Panc1 (cell line): ENCODE results near the gene TLR4.

Source experiments
- CTCF ChIP-seq: fragments of 450-650 bp; IDR thresholded peaks from 2 replicates; pipeline ENCODE4 v1.5.1; 2017; ENCODE audit warnings: mild to moderate bottlenecking
- SIN3A ChIP-seq: IDR thresholded peaks from 2 replicates; pipeline ENCODE4 v1.6.1; 2012; ENCODE audit warnings: low read depth, mild to moderate bottlenecking, low read length, moderate library complexity, borderline replicate concordance; ENCODE audit not compliant: insufficient read depth
- TCF7L2 ChIP-seq: IDR thresholded peaks from 2 replicates; pipeline ENCODE4 v1.6.1; 2011; ENCODE audit warnings: mild to moderate bottlenecking, low read depth, low read length, inconsistent platforms
- TF ChIP-seq, protein P1 (sequence below), 2 experiments: IDR thresholded peaks; 2 replicates each; pipeline ENCODE4 v1.6.1; 2011 to 2012; ENCODE audit warnings: low read depth in 2 of 2, control low read depth in 1 of 2, low read length in 1 of 2, mild to moderate bottlenecking in 1 of 2, moderate library complexity in 1 of 2; ENCODE audit not compliant: insufficient read depth in 1 of 2

DNA sequence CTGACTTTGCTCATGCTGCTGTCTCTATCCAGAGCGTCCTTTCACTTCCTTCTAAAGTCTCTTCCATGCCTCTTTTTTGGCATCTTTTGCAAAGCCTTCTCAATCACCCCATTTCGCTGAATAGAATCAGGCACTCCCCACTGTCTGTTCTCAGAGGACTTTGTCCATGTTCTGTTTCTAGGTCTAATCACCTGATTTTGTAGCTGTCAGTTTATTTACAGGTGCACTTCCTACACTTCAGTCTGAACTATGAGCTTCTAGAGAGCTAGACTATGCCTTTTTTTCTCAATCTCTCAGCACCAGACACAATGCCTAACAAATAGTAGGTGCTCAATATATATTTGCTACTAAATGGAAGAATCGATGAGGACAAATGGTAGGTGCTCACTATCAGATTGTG, 29.9 kb downstream of the TLR4 start:
- TF ChIP-seq CTCF = no peak
- TF ChIP-seq SIN3A = no peak
- TF ChIP-seq, protein P1, sequence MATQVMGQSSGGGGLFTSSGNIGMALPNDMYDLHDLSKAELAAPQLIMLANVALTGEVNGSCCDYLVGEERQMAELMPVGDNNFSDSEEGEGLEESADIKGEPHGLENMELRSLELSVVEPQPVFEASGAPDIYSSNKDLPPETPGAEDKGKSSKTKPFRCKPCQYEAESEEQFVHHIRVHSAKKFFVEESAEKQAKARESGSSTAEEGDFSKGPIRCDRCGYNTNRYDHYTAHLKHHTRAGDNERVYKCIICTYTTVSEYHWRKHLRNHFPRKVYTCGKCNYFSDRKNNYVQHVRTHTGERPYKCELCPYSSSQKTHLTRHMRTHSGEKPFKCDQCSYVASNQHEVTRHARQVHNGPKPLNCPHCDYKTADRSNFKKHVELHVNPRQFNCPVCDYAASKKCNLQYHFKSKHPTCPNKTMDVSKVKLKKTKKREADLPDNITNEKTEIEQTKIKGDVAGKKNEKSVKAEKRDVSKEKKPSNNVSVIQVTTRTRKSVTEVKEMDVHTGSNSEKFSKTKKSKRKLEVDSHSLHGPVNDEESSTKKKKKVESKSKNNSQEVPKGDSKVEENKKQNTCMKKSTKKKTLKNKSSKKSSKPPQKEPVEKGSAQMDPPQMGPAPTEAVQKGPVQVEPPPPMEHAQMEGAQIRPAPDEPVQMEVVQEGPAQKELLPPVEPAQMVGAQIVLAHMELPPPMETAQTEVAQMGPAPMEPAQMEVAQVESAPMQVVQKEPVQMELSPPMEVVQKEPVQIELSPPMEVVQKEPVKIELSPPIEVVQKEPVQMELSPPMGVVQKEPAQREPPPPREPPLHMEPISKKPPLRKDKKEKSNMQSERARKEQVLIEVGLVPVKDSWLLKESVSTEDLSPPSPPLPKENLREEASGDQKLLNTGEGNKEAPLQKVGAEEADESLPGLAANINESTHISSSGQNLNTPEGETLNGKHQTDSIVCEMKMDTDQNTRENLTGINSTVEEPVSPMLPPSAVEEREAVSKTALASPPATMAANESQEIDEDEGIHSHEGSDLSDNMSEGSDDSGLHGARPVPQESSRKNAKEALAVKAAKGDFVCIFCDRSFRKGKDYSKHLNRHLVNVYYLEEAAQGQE (IDR thresholded peaks at IDR 0.05; ENCODE audit: insufficient read depth in 1 of 2, low read depth in 2 of 2, low read length in 1 of 2) = no peak
- no peak for TF ChIP-seq TCF7L2
